Gastroesophageal sphincter (tissue), 3 donors: ENCODE data around the gene ST7.

Source experiments
- EP300 ChIP-seq: sonication (generic); formaldehyde crosslinking; IDR thresholded peaks from one replicate; pipeline ENCODE4 v1.6.1; 2017; ENCODE audit warnings: antibody characterized with exemption, mild to moderate bottlenecking
- POLR2A ChIP-seq, 2 donors: fragments of 450-650 bp; IDR thresholded peaks; one replicate each; pipeline ENCODE4 v1.6.1; 2017; ENCODE audit warnings: antibody characterized with exemption in 2 of 2, mild to moderate bottlenecking in 2 of 2, moderate library complexity in 1 of 2
- TF ChIP-seq, protein P1 (sequence below), 4 experiments: fragments of 200-600 bp in 2 of 4; fragments of 450-650 bp in 2 of 4; sonication (generic) in 1 of 4; IDR thresholded peaks; one replicate each; pipeline ENCODE4 v1.5.1; 2017 to 2019; ENCODE audit warnings: antibody characterized with exemption in 4 of 4, mild to moderate bottlenecking in 2 of 4, moderate library complexity in 2 of 4

GRCh38 chr7:117133125-117133524 lies 179.8 kb downstream of the ST7 start:
- TF ChIP-seq, protein P1, sequence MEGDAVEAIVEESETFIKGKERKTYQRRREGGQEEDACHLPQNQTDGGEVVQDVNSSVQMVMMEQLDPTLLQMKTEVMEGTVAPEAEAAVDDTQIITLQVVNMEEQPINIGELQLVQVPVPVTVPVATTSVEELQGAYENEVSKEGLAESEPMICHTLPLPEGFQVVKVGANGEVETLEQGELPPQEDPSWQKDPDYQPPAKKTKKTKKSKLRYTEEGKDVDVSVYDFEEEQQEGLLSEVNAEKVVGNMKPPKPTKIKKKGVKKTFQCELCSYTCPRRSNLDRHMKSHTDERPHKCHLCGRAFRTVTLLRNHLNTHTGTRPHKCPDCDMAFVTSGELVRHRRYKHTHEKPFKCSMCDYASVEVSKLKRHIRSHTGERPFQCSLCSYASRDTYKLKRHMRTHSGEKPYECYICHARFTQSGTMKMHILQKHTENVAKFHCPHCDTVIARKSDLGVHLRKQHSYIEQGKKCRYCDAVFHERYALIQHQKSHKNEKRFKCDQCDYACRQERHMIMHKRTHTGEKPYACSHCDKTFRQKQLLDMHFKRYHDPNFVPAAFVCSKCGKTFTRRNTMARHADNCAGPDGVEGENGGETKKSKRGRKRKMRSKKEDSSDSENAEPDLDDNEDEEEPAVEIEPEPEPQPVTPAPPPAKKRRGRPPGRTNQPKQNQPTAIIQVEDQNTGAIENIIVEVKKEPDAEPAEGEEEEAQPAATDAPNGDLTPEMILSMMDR (IDR thresholded peaks at IDR 0.05): no peak
- TF ChIP-seq POLR2A (IDR thresholded peaks at IDR 0.05) (no peak), EP300 (no peak)
